WI38 (cell line): ENCODE data around the gene MCRIP2.

Source experiments
- H3K4me3 ChIP-seq: 2 replicates; pipeline ENCODE4 v1.5.1; 2011; ENCODE audit warnings: low read depth, mild to moderate bottlenecking, control low read depth, low read length
- TF ChIP-seq, protein P1 (sequence below): IDR thresholded peaks from 2 replicates; pipeline ENCODE4 v1.5.1; 2012; ENCODE audit warnings: low read depth, mild to moderate bottlenecking, control low read depth, low read length

MCRIP2 gene

DNA sequence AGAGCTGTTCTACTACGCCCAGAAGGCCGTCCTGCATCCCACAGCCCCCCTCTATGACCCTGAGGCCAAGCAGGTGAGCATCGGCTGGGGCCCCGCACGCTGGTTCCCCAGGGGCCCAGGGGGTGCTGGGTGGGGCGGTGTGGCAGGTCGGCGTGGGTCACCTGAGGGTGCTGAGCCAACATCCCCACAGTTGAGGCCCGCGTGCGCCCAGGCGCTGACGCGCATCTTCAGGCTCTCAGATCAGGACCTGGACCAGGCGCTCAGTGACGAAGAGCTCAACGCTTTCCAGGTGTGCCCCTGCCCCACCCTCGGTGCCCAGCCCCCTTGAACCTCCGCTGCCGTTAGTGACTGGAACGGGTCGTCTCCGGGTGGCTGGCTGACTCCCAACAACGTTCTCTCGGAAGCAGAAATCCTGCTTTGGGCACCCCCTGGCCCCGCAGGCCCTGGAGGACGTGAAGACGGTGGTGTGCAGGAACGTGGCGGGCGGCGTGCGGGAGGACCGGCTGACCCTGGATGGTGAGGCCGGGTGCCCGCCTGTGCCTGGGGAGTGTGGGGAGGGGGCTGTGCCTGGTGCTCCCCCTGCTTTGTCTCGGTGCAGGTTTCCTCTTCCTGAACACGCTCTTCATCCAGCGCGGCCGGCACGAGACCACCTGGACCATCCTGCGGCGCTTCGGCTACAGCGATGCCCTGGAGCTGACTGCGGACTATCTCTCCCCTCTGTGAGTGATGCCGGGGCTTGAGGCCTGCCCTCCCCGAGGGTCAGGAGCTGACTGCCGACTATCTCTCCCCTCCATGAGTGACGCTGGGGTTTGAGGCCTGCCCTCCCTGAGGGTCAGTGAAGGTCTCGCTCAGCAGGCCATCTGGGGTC, 29.1 kb downstream of the MCRIP2 start:
- no peak overlapping the region for H3K4me3 ChIP-seq
- TF ChIP-seq, protein P1, sequence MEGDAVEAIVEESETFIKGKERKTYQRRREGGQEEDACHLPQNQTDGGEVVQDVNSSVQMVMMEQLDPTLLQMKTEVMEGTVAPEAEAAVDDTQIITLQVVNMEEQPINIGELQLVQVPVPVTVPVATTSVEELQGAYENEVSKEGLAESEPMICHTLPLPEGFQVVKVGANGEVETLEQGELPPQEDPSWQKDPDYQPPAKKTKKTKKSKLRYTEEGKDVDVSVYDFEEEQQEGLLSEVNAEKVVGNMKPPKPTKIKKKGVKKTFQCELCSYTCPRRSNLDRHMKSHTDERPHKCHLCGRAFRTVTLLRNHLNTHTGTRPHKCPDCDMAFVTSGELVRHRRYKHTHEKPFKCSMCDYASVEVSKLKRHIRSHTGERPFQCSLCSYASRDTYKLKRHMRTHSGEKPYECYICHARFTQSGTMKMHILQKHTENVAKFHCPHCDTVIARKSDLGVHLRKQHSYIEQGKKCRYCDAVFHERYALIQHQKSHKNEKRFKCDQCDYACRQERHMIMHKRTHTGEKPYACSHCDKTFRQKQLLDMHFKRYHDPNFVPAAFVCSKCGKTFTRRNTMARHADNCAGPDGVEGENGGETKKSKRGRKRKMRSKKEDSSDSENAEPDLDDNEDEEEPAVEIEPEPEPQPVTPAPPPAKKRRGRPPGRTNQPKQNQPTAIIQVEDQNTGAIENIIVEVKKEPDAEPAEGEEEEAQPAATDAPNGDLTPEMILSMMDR, result no peak

DNA sequence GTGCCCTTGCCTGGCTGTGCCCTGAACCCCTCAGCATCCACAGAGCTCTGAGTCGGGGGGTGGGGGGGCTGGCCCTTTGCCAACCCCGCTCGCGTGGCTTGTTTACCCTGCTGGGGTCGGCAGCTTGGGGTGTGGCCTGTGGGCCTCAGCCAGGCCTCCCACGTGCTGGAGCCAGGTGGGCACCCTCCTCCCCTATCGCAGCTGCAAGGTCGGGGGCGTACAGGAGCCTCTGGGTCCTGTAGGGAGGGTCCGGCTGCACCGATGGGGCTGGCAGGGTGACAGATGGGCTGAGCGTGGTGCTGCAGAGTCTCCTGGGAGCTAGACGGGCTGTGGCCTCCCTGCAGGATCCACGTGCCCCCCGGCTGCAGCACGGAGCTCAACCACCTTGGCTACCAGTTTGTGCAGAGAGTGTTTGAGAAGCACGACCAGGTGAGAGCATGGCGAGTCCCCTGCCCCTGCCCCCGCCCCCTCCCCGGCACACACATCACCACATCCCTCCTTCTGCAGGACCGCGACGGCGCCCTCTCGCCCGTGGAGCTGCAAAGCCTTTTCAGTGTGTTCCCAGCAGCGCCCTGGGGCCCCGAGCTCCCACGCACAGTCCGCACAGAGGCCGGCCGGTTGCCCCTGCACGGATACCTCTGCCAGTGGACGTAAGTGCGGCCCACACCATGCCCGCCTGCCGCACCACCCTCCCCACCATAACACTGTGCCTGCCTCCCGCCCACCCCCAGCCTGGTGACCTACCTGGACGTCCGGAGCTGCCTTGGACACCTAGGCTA, 29.9 kb downstream of the MCRIP2 start:
- TF ChIP-seq, protein P1, result no peak
- H3K4me3 ChIP-seq, result no peak overlapping the region

DNA sequence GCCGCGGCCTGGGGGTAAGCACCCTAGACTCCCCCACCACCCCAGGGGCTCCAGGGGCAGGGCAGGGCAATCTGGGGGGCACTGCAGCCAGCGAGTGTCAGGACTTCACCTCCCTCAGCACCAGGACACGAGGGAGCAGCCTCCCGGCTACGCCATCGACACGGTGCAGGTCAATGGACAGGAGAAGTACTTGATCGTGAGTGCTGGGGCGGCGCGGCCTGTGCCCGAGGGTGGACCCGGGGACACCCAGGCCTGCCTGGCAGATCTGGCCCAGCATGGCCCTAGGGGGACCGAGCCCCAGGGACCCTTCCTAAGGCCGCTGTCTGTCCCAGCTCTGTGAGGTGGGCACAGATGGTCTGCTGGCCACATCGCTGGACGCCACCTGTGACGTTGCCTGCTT, 30.7 kb downstream of the MCRIP2 start:
- TF ChIP-seq, protein P1, result no peak
- no peak overlapping the region for H3K4me3 ChIP-seq

DNA sequence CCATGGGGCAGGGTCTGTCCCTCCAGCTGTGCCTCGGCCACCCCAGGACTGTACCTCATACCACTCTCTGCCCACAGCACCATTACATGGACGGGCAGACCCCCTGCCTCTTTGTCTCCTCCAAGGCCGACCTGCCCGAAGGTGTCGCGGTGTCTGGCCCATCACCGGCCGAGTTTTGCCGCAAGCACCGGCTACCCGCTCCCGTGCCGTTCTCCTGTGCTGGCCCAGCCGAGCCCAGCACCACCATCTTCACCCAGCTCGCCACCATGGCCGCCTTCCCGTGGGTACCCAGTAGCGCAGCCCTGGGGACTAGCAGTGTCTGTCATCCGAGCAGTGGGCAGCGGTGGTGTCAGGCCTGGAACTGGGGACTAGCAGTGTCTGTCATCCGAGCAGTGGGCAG, 31.2 kb downstream of the MCRIP2 start:
- H3K4me3 ChIP-seq, result no peak overlapping the region
- TF ChIP-seq, protein P1, result no peak

DNA sequence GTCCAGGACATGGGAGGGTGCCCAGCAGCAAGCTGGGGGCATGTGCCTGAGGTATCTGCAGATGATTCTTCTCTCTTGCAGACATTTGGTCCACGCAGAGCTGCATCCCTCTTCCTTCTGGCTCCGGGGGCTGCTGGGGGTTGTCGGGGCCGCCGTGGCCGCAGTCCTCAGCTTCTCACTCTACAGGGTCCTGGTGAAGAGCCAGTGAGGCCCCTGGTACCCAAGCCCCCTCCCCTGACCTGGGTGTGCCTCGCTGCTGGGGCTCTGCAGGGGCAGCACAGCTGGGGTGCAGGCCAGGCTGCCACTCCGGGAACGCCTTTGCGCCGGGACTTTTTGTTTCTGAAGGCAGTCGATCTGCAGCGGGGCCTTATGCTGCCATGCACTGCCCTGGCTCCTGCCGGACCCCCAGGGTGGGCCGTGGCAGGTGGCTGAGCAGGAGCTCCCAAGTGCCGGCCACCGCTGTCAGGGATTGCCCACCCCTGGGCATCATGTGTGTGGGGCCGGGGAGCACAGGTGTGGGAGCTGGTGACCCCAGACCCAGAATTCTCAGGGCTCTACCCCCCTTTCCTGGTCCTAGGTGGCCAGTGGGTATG, 31.9 kb downstream of the MCRIP2 start:
- TF ChIP-seq, protein P1, result no peak
- no peak overlapping the region for H3K4me3 ChIP-seq

DNA sequence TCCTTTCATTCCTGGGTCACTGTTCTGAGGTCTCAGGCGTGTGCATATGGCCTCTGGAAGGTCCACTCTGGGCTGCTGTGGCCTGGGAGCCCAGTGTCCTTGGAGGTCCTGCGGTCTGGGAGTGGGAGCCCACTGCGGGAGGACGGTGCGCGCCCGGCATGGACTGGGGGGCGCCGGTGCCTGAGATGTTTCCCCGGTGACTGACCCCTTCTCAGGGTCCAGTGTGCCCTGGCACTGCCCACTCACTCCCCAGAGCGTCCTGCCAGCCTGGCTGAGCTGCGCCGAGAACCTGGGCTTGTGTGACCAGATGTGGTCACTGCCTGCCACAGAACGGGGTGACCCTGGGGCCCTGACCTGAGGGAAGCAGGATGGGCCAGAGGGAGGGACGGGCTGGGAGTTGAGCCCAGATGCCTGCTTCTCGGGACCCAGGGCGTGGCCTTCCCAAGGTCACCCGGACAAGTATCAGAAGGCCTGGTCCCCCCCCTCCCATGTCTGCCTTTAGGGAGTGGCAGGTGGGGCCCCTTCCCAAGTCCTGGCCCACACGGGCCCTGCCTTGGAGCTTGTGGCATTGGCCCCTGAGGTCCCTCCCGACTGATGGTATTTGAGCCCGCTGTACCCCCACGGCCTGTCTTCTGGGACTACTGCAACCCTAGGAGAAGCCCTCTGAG, 32.7 kb downstream of the MCRIP2 start:
- H3K4me3 ChIP-seq, result no peak overlapping the region
- TF ChIP-seq, protein P1, result no peak
